ENCODE measurements around the gene PREP.

The PREP gene

GRCh38 chr6:105402939-105403935, at the start of gene PREP:
TSS of gene PREP (minus strand) at chr6:105403082. CDS start at chr6:105402891, 191 bp downstream.
- TF ChIP-seq CTCF (IDR thresholded peaks at IDR 0.05), result no peak
- Histone ChIP-seq H3K4me3 (ENCODE audit: low read depth in 1 of 2, low read length in 1 of 2) (peak within 1 kb of the TSS; percentile 64 to 71), H3K27me3 (peaks cover 28% of the 10 kb centered on the region), H3K27ac (peak within 1 kb of the TSS; percentile 70), H3K4me1 (ENCODE audit: control insufficient read depth in 1 of 2, insufficient read depth in 1 of 2, low read depth in 1 of 2, low read length in 1 of 2) (peaks cover 18 to 20% of the 10 kb centered on the region in 2 experiments), H3K9me3 (no peaks in the 10 kb centered on the region), H3K36me3 (no peaks in the 10 kb centered on the region)

- Histone ChIP-seq H3K27me3 (no peaks in the 10 kb centered on the region), H3K36me3 (no peaks in the 10 kb centered on the region), H3K4me3 (ENCODE audit: low read depth in 1 of 2, low read length in 1 of 2) (no peak overlapping the region), H3K9me3 (no peaks in the 10 kb centered on the region), H3K4me1 (ENCODE audit: control insufficient read depth in 1 of 2, insufficient read depth in 1 of 2, low read depth in 1 of 2, low read length in 1 of 2) (no peaks in the 10 kb centered on the region), H3K27ac (no peak overlapping the region)
- TF ChIP-seq CTCF (IDR thresholded peaks at IDR 0.05), result no peak
Measured at GRCh38 chr6:105452376-105452775, 49.5 kb upstream of the PREP start.

GRCh38 chr6:105449756-105450390, 47.0 kb upstream of the PREP start:
- no peak for TF ChIP-seq CTCF (IDR thresholded peaks at IDR 0.05)
- Histone ChIP-seq H3K9me3 (no peaks in the 10 kb centered on the region), H3K27ac (no peak overlapping the region), H3K27me3 (no peaks in the 10 kb centered on the region), H3K4me3 (ENCODE audit: low read depth in 1 of 2, low read length in 1 of 2) (no peak overlapping the region), H3K4me1 (ENCODE audit: control insufficient read depth in 1 of 2, insufficient read depth in 1 of 2, low read depth in 1 of 2, low read length in 1 of 2) (no peaks in the 10 kb centered on the region), H3K36me3 (no peaks in the 10 kb centered on the region)

GRCh38 chr6:105445481-105445880, 42.6 kb upstream of the PREP start:
- Histone ChIP-seq H3K27me3 (no peaks in the 10 kb centered on the region), H3K4me1 (ENCODE audit: control insufficient read depth in 1 of 2, insufficient read depth in 1 of 2, low read depth in 1 of 2, low read length in 1 of 2) (no peaks in the 10 kb centered on the region), H3K4me3 (ENCODE audit: low read depth in 1 of 2, low read length in 1 of 2) (no peak overlapping the region), H3K27ac (no peak overlapping the region), H3K36me3 (no peaks in the 10 kb centered on the region), H3K9me3 (no peaks in the 10 kb centered on the region)
- TF ChIP-seq CTCF (IDR thresholded peaks at IDR 0.05), result no peak

GRCh38 chr6:105443941-105444340, 41.1 kb upstream of the PREP start:
- H3K27me3 ChIP-seq, result no peaks in the 10 kb centered on the region
- H3K36me3 ChIP-seq, result no peaks in the 10 kb centered on the region
- H3K27ac ChIP-seq, result no peak overlapping the region
- H3K4me3 ChIP-seq (ENCODE audit: low read depth in 1 of 2, low read length in 1 of 2), result no peak overlapping the region
- TF ChIP-seq CTCF (IDR thresholded peaks at IDR 0.05), result no peak
- no peaks in the 10 kb centered on the region for H3K9me3 ChIP-seq
- no peaks in the 10 kb centered on the region for H3K4me1 ChIP-seq (ENCODE audit: control insufficient read depth in 1 of 2, insufficient read depth in 1 of 2, low read depth in 1 of 2, low read length in 1 of 2)

All from neutrophil (primary cell).